Adrenal gland (tissue), 12 donors: ENCODE measurements around the gene NUCB1. TPM values are rescaled to one million over a fixed set of nuclear protein-coding genes. Genes with fewer than 3 reads are reported as not detected.

ENCODE experiments used
- DNase-seq, 7 donors: peaks; one replicate each; pipeline ENCODE4 v3.0.0-alpha.2; 2019 to 2020
- H3K27ac ChIP-seq, 5 donors: fragments of 200-600 bp; sonication (generic) in 4 of 5; 1 replicate in 3 of 5; 2 replicates in 2 of 5; pipeline versions ENCODE4 v1.5.1 to v1.8.0; 2016 to 2020; ENCODE audit warnings: mild to moderate bottlenecking in 1 of 5
- H3K27me3 ChIP-seq: fragments of 200-600 bp; 2 replicates; pipeline ENCODE4 v1.8.0; 2021
- H3K36me3 ChIP-seq, 2 donors: fragments of 200-600 bp; replicated peaks in 1 of 2; 1 replicate in 1 of 2; 2 replicates in 1 of 2; pipeline versions ENCODE4 v1.5.1 to v1.8.0; 2018 to 2022
- H3K4me1 ChIP-seq, 2 donors: fragments of 200-600 bp; replicated peaks in 1 of 2; 1 replicate in 1 of 2; 2 replicates in 1 of 2; pipeline versions ENCODE4 v1.5.1 to v1.8.0; 2018 to 2021
- H3K4me3 ChIP-seq, 4 donors: fragments of 200-600 bp; sonication (generic) in 3 of 4; one replicate each; pipeline ENCODE4 v1.5.1; 2016 to 2018
- H3K9me3 ChIP-seq, 3 donors: fragments of 200-600 bp; sonication (generic) in 1 of 3; replicated peaks in 1 of 3; 1 replicate in 2 of 3; 2 replicates in 1 of 3; pipeline versions ENCODE4 v1.5.1 to v1.8.0; 2016 to 2021
- CTCF ChIP-seq, 6 experiments: fragments of 450-650 bp in 4 of 6; fragments of 200-600 bp in 2 of 6; sonication (generic) in 1 of 6; IDR thresholded peaks; 1 replicate in 5 of 6; 2 replicates in 1 of 6; pipeline versions ENCODE4 v1.5.1 to v1.8.0; 2016 to 2021; ENCODE audit warnings: antibody characterized with exemption in 6 of 6, mild to moderate bottlenecking in 2 of 6, moderate library complexity in 1 of 6
- POLR2A ChIP-seq, 2 donors: fragments of 450-650 bp; IDR thresholded peaks; one replicate each; pipeline ENCODE4 v1.6.1; 2017; ENCODE audit warnings: antibody characterized with exemption in 2 of 2, mild to moderate bottlenecking in 2 of 2, moderate library complexity in 1 of 2
- WGBS, 4 donors: extraction: QIAGEN DNeasy Blood & Tissue Kit in 2 of 4; methylation state at CpG; one replicate each; pipeline versions ENCODE4 v1.1.5 to v1.1.7; 2013 to 2017; 5-methylcytosine and 5-hydroxymethylcytosine counted together
- intact Hi-C, 2 donors: fragments of 100-400 bp; cut with DNase I; formaldehyde crosslinking; loops; one replicate each; pipeline versions ENCODE4 v1.14.1 to v1.15.0; 2022 to 2023
- polyA plus RNA-seq, 3 donors: library from polyadenylated mRNA; stranded (reverse); fragments of 200-250 nt in 2 of 3; fragments of 350-450 nt in 1 of 3; fragmentation: Illumina TruSeq in 1 of 3; extraction: RNeasy Lipid Tissue Mini Kit (QIAGEN cat#74804) in 1 of 3; gene quantifications; one replicate each; pipeline ENCODE4 v1.2.3, GENCODE V29; 2013 to 2014
- total RNA-seq, 9 donors: library from RNA; depleted of rRNA in 4 of 9; stranded (reverse); fragments of >200 nt in 4 of 9; fragments of 120-200 nt in 1 of 9; fragmentation: NEBNext Ultra II Directional in 1 of 9; extraction: Animal tissue kit (Norgen Biotek cat#: 25700) in 1 of 9; gene quantifications; one replicate each; pipeline versions ENCODE4 v1.1.0 to v1.2.4, GENCODE V29; 2013 to 2023
- donor health status: healthy with polysubstance abuse.
- donor health status: Bipolar disorder and iron deficiency.
- donor health status: DM: yes; HTN: yes; CAD: no.
- donor health status: DM: no; HTN: no; CAD: no.
- donor health status: DM: no; HTN: no; CAD: no.
- donor health status: DM: yes; HTN: yes; CAD: no.

NUCB1 gene
- total and polyA plus RNA-seq, 12 donors: 98.8 to 581 (median 249) TPM

- H3K4me1 ChIP-seq: no peaks in the 10 kb centered on the region
- intact Hi-C loops: no loop called here
Measured at GRCh38 chr19:48945817-48946216, 45.7 kb downstream of the NUCB1 start.

GRCh38 chr19:48946463-48947257 is 46.5 kb downstream of the NUCB1 start:
- Histone ChIP-seq H3K27me3 (no peaks in the 10 kb centered on the region), H3K9me3 (no peaks in the 10 kb centered on the region), H3K4me3 (no peak overlapping the region), H3K27ac (no peak overlapping the region), H3K36me3 (no peaks in the 10 kb centered on the region), H3K4me1 (no peaks in the 10 kb centered on the region)
- no peak for DNase-seq
- TF ChIP-seq POLR2A (IDR thresholded peaks at IDR 0.05) (no peak), CTCF (IDR thresholded peaks at IDR 0.05) (no peak)
- intact Hi-C loops: no loop called here
- 75 to 100% (median 92%) methylated on average over 1 to 9 of the region's 9 CpGs for WGBS, 4 donors

More at GRCh38 chr19:48945817-48946216, 45.7 kb downstream of the NUCB1 start:
- Histone ChIP-seq H3K4me3 (no peak overlapping the region), H3K36me3 (no peaks in the 10 kb centered on the region), H3K27ac (no peak overlapping the region), H3K27me3 (no peaks in the 10 kb centered on the region), H3K9me3 (peaks cover 0 to 5% (median 0%) of the 10 kb centered on the region in 3 donors)
- TF ChIP-seq POLR2A (IDR thresholded peaks at IDR 0.05) (no peak), CTCF (IDR thresholded peaks at IDR 0.05) (no peak)
- 78 to 94% (median 87%) methylated on average over 2 of the region's 2 CpGs for WGBS, 4 donors
- no peak for DNase-seq

GRCh38 chr19:48947258-48947542 is 47.1 kb downstream of the NUCB1 start:
- intact Hi-C loops: no loop called here
- H3K27me3 ChIP-seq: no peaks in the 10 kb centered on the region
- H3K4me1 ChIP-seq: no peaks in the 10 kb centered on the region
- H3K36me3 ChIP-seq: no peaks in the 10 kb centered on the region
- 96 to 100% (median 99%) methylated on average over 2 to 3 of the region's 3 CpGs for WGBS, 4 donors
- H3K4me3 ChIP-seq: no peak overlapping the region
- DNase-seq: no peak
- H3K27ac ChIP-seq: no peak overlapping the region
- no peaks in the 10 kb centered on the region for H3K9me3 ChIP-seq
- TF ChIP-seq CTCF (IDR thresholded peaks at IDR 0.05) (no peak), POLR2A (IDR thresholded peaks at IDR 0.05) (no peak)

- no peaks in the 10 kb centered on the region for H3K9me3 ChIP-seq
- peaks cover 0 to 2% of the 10 kb centered on the region in 2 donors for H3K4me1 ChIP-seq
- intact Hi-C loops: no loop called here
- 63 to 75% (median 71%) methylated on average over 3 of the region's 3 CpGs for WGBS, 4 donors
- H3K4me3 ChIP-seq: no peak overlapping the region
- no peak for DNase-seq
- no peak for TF ChIP-seq POLR2A (IDR thresholded peaks at IDR 0.05)
- TF ChIP-seq CTCF (IDR thresholded peaks at IDR 0.05): no peak
- no peaks in the 10 kb centered on the region for H3K27me3 ChIP-seq
- H3K36me3 ChIP-seq: no peaks in the 10 kb centered on the region
- no peak overlapping the region for H3K27ac ChIP-seq
Measured at GRCh38 chr19:48950159-48950558, 50.0 kb downstream of the NUCB1 start.
